H1 (cell line): Measurements from ENCODE around the gene DNAJB12.

ENCODE experiments used
- ASH2L ChIP-seq: fragments of 200-600, 300-600 bp; sonication (generic); IDR thresholded peaks from one replicate; pipeline ENCODE4 v1.7.1; 2017; ENCODE audit warnings: low read length
- EGR1 ChIP-seq: IDR thresholded peaks from 2 replicates; pipeline ENCODE4 v1.6.1; 2011; ENCODE audit warnings: low read depth, low read length, borderline replicate concordance
- EZH2 ChIP-seq: fragments of 200-600 bp; sonication (generic); IDR thresholded peaks from 2 replicates; pipeline ENCODE4 v1.7.1; 2012; ENCODE audit warnings: low read depth, mild to moderate bottlenecking, moderate library complexity, low read length, inconsistent platforms; ENCODE audit not compliant: severe bottlenecking
- SUZ12 ChIP-seq: fragments of 200-600 bp; sonication (generic); IDR thresholded peaks from 2 replicates; pipeline ENCODE4 v1.6.1; 2012; ENCODE audit warnings: mild to moderate bottlenecking, inconsistent platforms, low read length, moderate library complexity, mixed read lengths
- TF ChIP-seq, protein P1 (sequence below): fragments of 300-600 bp; sonication (generic); IDR thresholded peaks from 2 replicates; pipeline ENCODE4 v1.7.1; 2012; ENCODE audit warnings: low read length, moderate library complexity, mild to moderate bottlenecking, inconsistent platforms; ENCODE audit not compliant: insufficient replicate concordance
- TF ChIP-seq, protein P2 (sequence below), 3 experiments: IDR thresholded peaks; 1 replicate in 2 of 3; 2 replicates in 1 of 3; pipeline versions ENCODE4 v1.5.1 to v1.6.1; 2011; ENCODE audit warnings: low read length in 3 of 3, mild to moderate bottlenecking in 3 of 3, inconsistent platforms in 2 of 3, low read depth in 1 of 3, moderate library complexity in 1 of 3; ENCODE audit not compliant: insufficient read depth in 1 of 3; ENCODE audit errors: control extremely low read depth in 1 of 3
- TF ChIP-seq, protein P3 (sequence below): IDR thresholded peaks from 2 replicates; pipeline ENCODE4 v1.6.1; 2012; ENCODE audit warnings: inconsistent platforms

DNA sequence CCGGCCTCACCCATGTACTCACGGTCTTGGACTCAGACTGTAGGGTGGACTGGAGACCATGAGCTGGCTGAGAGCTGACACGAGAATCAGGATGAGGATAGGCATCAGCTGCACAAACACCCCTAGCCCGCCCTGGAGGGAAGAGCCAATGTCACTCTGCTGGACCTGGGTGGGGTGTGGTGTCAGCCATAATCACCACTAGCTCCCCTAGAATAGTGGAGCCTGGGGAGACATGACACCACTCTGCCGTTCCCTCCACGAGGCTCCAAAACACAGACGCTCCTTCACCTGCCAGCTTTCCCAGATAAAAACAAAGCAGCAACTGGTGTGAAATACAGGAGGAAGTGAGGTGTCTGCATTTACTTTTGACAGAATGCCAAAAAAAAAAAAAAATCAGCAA is 16.5 kb downstream of the DNAJB12 start:
- TF ChIP-seq, protein P1, sequence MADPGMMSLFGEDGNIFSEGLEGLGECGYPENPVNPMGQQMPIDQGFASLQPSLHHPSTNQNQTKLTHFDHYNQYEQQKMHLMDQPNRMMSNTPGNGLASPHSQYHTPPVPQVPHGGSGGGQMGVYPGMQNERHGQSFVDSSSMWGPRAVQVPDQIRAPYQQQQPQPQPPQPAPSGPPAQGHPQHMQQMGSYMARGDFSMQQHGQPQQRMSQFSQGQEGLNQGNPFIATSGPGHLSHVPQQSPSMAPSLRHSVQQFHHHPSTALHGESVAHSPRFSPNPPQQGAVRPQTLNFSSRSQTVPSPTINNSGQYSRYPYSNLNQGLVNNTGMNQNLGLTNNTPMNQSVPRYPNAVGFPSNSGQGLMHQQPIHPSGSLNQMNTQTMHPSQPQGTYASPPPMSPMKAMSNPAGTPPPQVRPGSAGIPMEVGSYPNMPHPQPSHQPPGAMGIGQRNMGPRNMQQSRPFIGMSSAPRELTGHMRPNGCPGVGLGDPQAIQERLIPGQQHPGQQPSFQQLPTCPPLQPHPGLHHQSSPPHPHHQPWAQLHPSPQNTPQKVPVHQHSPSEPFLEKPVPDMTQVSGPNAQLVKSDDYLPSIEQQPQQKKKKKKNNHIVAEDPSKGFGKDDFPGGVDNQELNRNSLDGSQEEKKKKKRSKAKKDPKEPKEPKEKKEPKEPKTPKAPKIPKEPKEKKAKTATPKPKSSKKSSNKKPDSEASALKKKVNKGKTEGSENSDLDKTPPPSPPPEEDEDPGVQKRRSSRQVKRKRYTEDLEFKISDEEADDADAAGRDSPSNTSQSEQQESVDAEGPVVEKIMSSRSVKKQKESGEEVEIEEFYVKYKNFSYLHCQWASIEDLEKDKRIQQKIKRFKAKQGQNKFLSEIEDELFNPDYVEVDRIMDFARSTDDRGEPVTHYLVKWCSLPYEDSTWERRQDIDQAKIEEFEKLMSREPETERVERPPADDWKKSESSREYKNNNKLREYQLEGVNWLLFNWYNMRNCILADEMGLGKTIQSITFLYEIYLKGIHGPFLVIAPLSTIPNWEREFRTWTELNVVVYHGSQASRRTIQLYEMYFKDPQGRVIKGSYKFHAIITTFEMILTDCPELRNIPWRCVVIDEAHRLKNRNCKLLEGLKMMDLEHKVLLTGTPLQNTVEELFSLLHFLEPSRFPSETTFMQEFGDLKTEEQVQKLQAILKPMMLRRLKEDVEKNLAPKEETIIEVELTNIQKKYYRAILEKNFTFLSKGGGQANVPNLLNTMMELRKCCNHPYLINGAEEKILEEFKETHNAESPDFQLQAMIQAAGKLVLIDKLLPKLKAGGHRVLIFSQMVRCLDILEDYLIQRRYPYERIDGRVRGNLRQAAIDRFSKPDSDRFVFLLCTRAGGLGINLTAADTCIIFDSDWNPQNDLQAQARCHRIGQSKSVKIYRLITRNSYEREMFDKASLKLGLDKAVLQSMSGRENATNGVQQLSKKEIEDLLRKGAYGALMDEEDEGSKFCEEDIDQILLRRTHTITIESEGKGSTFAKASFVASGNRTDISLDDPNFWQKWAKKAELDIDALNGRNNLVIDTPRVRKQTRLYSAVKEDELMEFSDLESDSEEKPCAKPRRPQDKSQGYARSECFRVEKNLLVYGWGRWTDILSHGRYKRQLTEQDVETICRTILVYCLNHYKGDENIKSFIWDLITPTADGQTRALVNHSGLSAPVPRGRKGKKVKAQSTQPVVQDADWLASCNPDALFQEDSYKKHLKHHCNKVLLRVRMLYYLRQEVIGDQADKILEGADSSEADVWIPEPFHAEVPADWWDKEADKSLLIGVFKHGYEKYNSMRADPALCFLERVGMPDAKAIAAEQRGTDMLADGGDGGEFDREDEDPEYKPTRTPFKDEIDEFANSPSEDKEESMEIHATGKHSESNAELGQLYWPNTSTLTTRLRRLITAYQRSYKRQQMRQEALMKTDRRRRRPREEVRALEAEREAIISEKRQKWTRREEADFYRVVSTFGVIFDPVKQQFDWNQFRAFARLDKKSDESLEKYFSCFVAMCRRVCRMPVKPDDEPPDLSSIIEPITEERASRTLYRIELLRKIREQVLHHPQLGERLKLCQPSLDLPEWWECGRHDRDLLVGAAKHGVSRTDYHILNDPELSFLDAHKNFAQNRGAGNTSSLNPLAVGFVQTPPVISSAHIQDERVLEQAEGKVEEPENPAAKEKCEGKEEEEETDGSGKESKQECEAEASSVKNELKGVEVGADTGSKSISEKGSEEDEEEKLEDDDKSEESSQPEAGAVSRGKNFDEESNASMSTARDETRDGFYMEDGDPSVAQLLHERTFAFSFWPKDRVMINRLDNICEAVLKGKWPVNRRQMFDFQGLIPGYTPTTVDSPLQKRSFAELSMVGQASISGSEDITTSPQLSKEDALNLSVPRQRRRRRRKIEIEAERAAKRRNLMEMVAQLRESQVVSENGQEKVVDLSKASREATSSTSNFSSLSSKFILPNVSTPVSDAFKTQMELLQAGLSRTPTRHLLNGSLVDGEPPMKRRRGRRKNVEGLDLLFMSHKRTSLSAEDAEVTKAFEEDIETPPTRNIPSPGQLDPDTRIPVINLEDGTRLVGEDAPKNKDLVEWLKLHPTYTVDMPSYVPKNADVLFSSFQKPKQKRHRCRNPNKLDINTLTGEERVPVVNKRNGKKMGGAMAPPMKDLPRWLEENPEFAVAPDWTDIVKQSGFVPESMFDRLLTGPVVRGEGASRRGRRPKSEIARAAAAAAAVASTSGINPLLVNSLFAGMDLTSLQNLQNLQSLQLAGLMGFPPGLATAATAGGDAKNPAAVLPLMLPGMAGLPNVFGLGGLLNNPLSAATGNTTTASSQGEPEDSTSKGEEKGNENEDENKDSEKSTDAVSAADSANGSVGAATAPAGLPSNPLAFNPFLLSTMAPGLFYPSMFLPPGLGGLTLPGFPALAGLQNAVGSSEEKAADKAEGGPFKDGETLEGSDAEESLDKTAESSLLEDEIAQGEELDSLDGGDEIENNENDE: no peak
- TF ChIP-seq ASH2L (no peak), EZH2 (no peak), SUZ12 (no peak), EGR1 (no peak)
- TF ChIP-seq, protein P2, sequence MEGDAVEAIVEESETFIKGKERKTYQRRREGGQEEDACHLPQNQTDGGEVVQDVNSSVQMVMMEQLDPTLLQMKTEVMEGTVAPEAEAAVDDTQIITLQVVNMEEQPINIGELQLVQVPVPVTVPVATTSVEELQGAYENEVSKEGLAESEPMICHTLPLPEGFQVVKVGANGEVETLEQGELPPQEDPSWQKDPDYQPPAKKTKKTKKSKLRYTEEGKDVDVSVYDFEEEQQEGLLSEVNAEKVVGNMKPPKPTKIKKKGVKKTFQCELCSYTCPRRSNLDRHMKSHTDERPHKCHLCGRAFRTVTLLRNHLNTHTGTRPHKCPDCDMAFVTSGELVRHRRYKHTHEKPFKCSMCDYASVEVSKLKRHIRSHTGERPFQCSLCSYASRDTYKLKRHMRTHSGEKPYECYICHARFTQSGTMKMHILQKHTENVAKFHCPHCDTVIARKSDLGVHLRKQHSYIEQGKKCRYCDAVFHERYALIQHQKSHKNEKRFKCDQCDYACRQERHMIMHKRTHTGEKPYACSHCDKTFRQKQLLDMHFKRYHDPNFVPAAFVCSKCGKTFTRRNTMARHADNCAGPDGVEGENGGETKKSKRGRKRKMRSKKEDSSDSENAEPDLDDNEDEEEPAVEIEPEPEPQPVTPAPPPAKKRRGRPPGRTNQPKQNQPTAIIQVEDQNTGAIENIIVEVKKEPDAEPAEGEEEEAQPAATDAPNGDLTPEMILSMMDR (IDR thresholded peaks at IDR 0.05; ENCODE audit: control extremely low read depth in 1 of 3, insufficient read depth in 1 of 3, low read depth in 1 of 3, low read length in 3 of 3): no peak
- TF ChIP-seq, protein P3, sequence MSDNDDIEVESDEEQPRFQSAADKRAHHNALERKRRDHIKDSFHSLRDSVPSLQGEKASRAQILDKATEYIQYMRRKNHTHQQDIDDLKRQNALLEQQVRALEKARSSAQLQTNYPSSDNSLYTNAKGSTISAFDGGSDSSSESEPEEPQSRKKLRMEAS: no peak
